Astrocyte of the cerebellum (primary cell): ENCODE measurements around the gene LINGO4.
"Not testable (repeated sequence)": the region's sequence is repeated elsewhere in the genome, so short reads cannot be mapped to it uniquely, and the experiment has no call there.

Experiments
- DNase-seq: peaks from one replicate; pipeline ENCODE4 v3.0.0-alpha.2; 2011; ENCODE audit warnings: low read depth
- H3K4me3 ChIP-seq: 2 replicates; pipeline ENCODE4 v1.5.1; 2011; ENCODE audit warnings: mild to moderate bottlenecking, low read depth, low read length, moderate library complexity
- in situ Hi-C: cut with HindIII; loops from 2 replicates; pipeline ENCODE4 v1.10.0; 2017; ENCODE audit warnings: low sequenced_read_pairs
- TF ChIP-seq, protein P1 (sequence below): IDR thresholded peaks from 2 replicates; pipeline ENCODE4 v1.5.1; 2012; ENCODE audit warnings: low read length, low read depth, moderate library complexity, mild to moderate bottlenecking; ENCODE audit errors: missing control alignments

Gene LINGO4

DNA sequence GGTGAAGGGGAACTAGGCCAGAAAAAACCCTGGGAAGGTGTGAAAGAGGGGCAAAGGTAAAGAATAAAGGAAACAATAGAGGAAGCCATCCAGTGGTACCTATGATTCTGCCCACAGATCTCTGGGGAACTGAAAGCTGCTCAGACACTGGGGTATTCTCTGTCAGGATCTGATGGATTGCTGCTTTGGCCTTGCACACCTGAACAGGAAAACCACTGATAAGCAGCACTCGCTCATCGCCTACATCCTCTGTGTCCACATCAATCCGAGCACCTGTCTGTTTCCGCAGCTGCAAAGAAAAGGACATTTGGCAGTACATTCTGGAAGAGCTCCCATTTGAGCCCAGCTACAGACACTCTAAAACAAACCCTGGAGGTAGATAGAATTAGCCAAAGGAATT is 25.4 kb downstream of the LINGO4 start:
- no peak overlapping the region for H3K4me3 ChIP-seq
- DNase-seq, result no peak
- in situ Hi-C loops, result no loop called here
- TF ChIP-seq, protein P1, sequence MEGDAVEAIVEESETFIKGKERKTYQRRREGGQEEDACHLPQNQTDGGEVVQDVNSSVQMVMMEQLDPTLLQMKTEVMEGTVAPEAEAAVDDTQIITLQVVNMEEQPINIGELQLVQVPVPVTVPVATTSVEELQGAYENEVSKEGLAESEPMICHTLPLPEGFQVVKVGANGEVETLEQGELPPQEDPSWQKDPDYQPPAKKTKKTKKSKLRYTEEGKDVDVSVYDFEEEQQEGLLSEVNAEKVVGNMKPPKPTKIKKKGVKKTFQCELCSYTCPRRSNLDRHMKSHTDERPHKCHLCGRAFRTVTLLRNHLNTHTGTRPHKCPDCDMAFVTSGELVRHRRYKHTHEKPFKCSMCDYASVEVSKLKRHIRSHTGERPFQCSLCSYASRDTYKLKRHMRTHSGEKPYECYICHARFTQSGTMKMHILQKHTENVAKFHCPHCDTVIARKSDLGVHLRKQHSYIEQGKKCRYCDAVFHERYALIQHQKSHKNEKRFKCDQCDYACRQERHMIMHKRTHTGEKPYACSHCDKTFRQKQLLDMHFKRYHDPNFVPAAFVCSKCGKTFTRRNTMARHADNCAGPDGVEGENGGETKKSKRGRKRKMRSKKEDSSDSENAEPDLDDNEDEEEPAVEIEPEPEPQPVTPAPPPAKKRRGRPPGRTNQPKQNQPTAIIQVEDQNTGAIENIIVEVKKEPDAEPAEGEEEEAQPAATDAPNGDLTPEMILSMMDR, result no peak

DNA sequence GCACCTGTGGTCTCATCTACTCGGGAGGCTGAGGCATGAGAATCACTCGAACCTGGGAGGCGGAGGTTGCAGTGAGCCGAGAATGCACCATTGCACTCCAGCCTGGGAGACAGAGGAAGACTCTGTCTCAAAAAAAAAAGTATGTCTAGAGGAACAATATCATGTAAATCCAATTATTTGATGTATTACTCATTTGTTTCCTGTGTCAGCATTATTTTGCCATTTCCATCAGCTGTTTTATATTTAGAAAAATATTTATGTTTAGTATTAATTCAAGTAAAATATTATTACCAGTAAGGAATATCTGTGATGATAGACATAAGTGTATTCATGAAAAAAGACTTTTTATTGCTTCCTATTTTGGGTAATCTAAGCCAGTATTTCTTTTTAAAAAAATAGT is 27.9 kb downstream of the LINGO4 start:
- no peak overlapping the region for H3K4me3 ChIP-seq
- TF ChIP-seq, protein P1, result no peak
- in situ Hi-C loops, result no loop called here
- no peak for DNase-seq

GRCh38 chr1:151776665-151777062 is 28.6 kb downstream of the LINGO4 start:
- DNase-seq, result no peak
- no peak overlapping the region for H3K4me3 ChIP-seq
- in situ Hi-C loops, result no loop called here
- TF ChIP-seq, protein P1, result no peak

GRCh38 chr1:151775894-151776664 is 29.1 kb downstream of the LINGO4 start:
- in situ Hi-C loops, result no loop called here
- TF ChIP-seq, protein P1, result no peak
- no peak overlapping the region for H3K4me3 ChIP-seq
- no peak for DNase-seq

- no peak overlapping the region for H3K4me3 ChIP-seq
- DNase-seq, result no peak
- TF ChIP-seq, protein P1, result no peak
- in situ Hi-C loops, result no loop called here
Measured at GRCh38 chr1:151774256-151774922, 30.8 kb downstream of the LINGO4 start.

DNA sequence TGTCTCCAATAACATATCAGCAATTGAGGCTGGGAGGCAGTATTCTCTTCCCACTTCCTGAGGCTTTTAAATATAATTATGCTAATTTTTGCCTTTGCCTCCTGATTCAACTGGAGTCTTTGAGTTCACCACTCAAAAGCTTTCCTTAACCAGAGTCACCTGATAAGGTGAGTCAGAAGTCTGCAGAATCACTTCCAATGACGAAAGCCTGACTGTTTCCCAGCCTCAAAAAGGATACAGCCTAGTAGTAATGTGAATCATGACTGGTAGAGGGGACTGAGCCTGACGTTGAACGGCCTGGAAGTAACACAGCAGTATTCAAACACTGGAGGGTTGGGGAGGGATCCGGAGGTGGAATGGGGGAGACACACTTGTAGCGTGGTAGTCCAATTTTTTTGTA is 31.5 kb downstream of the LINGO4 start:
- DNase-seq, result no peak
- in situ Hi-C loops, result no loop called here
- TF ChIP-seq, protein P1, result no peak
- H3K4me3 ChIP-seq, result no peak overlapping the region

GRCh38 chr1:151769270-151769669 is 35.9 kb downstream of the LINGO4 start:
- H3K4me3 ChIP-seq, in situ Hi-C loops, DNase-seq: not testable (repeated sequence)

GRCh38 chr1:151768351-151769066 is 36.7 kb downstream of the LINGO4 start:
- H3K4me3 ChIP-seq, DNase-seq, in situ Hi-C loops: not testable (repeated sequence)
